H9 (cell line): Measurements from ENCODE around the gene KRT86. TPM values are rescaled to one million over a fixed set of nuclear protein-coding genes. Genes with fewer than 3 reads are reported as not detected.

Experiments
- DNase-seq: peaks from one replicate; pipeline ENCODE4 v3.0.0-alpha.2; 2017
- H2AFZ ChIP-seq: one replicate; pipeline ENCODE4 v1.6.1; 2013; ENCODE audit warnings: mild to moderate bottlenecking, low read length, control low read depth, moderate library complexity
- H2AK5ac ChIP-seq: 2 replicates; pipeline ENCODE4 v1.6.1; 2013; ENCODE audit warnings: low read length, control low read depth, mixed read lengths; ENCODE audit not compliant: insufficient read length
- H2BK120ac ChIP-seq: one replicate; pipeline ENCODE4 v1.6.1; 2013; ENCODE audit warnings: low read depth, mild to moderate bottlenecking, low read length, control low read depth, inconsistent platforms; ENCODE audit not compliant: poor library complexity, severe bottlenecking
- H2BK12ac ChIP-seq: 2 replicates; pipeline ENCODE4 v1.6.1; 2013; ENCODE audit warnings: low read length, control low read depth, mixed read lengths, low read depth; ENCODE audit not compliant: insufficient read length
- H2BK15ac ChIP-seq: 2 replicates; pipeline ENCODE4 v1.6.1; 2013; ENCODE audit warnings: low read depth, low read length, control low read depth
- H2BK20ac ChIP-seq: one replicate; pipeline ENCODE4 v1.6.1; 2013; ENCODE audit warnings: low read depth, mild to moderate bottlenecking, low read length, control low read depth, inconsistent platforms; ENCODE audit not compliant: poor library complexity, severe bottlenecking
- H2BK5ac ChIP-seq: 2 replicates; pipeline ENCODE4 v1.6.1; 2013; ENCODE audit warnings: low read length, control low read depth, mixed read lengths; ENCODE audit not compliant: insufficient read length
- H3K14ac ChIP-seq: 2 replicates; pipeline ENCODE4 v1.6.1; 2013; ENCODE audit warnings: low read length, control low read depth; ENCODE audit not compliant: insufficient read depth
- H3K18ac ChIP-seq: 2 replicates; pipeline ENCODE4 v1.6.1; 2013; ENCODE audit warnings: low read depth, mild to moderate bottlenecking, mixed read lengths, low read length, control low read depth; ENCODE audit not compliant: insufficient read length
- H3K23ac ChIP-seq: 2 replicates; pipeline ENCODE4 v1.6.1; 2013; ENCODE audit warnings: low read length, control low read depth, mixed read lengths, low read depth; ENCODE audit not compliant: insufficient read length
- H3K23me2 ChIP-seq: 2 replicates; pipeline ENCODE4 v1.6.1; 2013; ENCODE audit warnings: low read depth, mild to moderate bottlenecking, mixed read lengths, low read length, control low read depth; ENCODE audit not compliant: insufficient read length, poor library complexity, severe bottlenecking
- H3K27ac ChIP-seq: 2 replicates; pipeline ENCODE4 v1.5.1; 2013; ENCODE audit warnings: low read length, control low read depth, mixed read lengths, low read depth; ENCODE audit not compliant: insufficient read length
- H3K27me3 ChIP-seq: 2 replicates; pipeline ENCODE4 v1.6.1; 2013; ENCODE audit warnings: low read length, control low read depth, inconsistent platforms; ENCODE audit not compliant: insufficient read depth
- H3K4ac ChIP-seq: 2 replicates; pipeline ENCODE4 v1.6.1; 2013; ENCODE audit warnings: low read depth, mild to moderate bottlenecking, control low read depth, inconsistent platforms, low read length, moderate library complexity
- H3K4me1 ChIP-seq: 2 replicates; pipeline ENCODE4 v1.6.1; 2013; ENCODE audit warnings: low read length, control low read depth, inconsistent platforms; ENCODE audit not compliant: insufficient read depth
- H3K4me2 ChIP-seq: 2 replicates; pipeline ENCODE4 v1.6.1; 2013; ENCODE audit warnings: low read length, control low read depth, mixed read lengths; ENCODE audit not compliant: insufficient read length, insufficient read depth
- H3K56ac ChIP-seq: 2 replicates; pipeline ENCODE4 v1.6.1; 2013; ENCODE audit warnings: low read depth, mild to moderate bottlenecking, mixed read lengths, low read length, control low read depth; ENCODE audit not compliant: insufficient read length
- H3K79me1 ChIP-seq: 2 replicates; pipeline ENCODE4 v1.6.1; 2013; ENCODE audit warnings: low read depth, mild to moderate bottlenecking, moderate library complexity, low read length, control low read depth, inconsistent platforms; ENCODE audit not compliant: insufficient read depth, poor library complexity, severe bottlenecking
- H3K79me2 ChIP-seq: 2 replicates; pipeline ENCODE4 v1.6.1; 2013; ENCODE audit warnings: low read length, control low read depth, inconsistent platforms; ENCODE audit not compliant: insufficient read depth
- H3K9ac ChIP-seq: 2 replicates; pipeline ENCODE4 v1.6.1; 2013; ENCODE audit warnings: low read length, control low read depth, mixed read lengths; ENCODE audit not compliant: insufficient read length; ENCODE audit errors: extremely low read depth
- H3K9me3 ChIP-seq: one replicate; pipeline ENCODE4 v1.6.1; 2013; ENCODE audit warnings: low read depth, low read length, inconsistent platforms; ENCODE audit not compliant: control insufficient read depth
- H3T11ph ChIP-seq: one replicate; pipeline ENCODE4 v1.6.1; 2013; ENCODE audit warnings: mild to moderate bottlenecking, low read length, control low read depth, inconsistent platforms
- H4K20me1 ChIP-seq: one replicate; pipeline ENCODE4 v1.6.1; 2013; ENCODE audit not compliant: control insufficient read depth, insufficient read length, insufficient read depth
- H4K5ac ChIP-seq: 2 replicates; pipeline ENCODE4 v1.6.1; 2013; ENCODE audit warnings: low read depth, mild to moderate bottlenecking, mixed read lengths, low read length, control low read depth; ENCODE audit not compliant: insufficient read length
- H4K8ac ChIP-seq: replicated peaks from 2 replicates; pipeline ENCODE4 v1.6.1; 2013; ENCODE audit warnings: low read length, control low read depth, mixed read lengths, low read depth; ENCODE audit not compliant: insufficient read length
- H4K91ac ChIP-seq: 2 replicates; pipeline ENCODE4 v1.6.1; 2013; ENCODE audit warnings: low read depth, mild to moderate bottlenecking, moderate library complexity, mixed read lengths, low read length, control low read depth; ENCODE audit not compliant: insufficient read length
- H3K27ac Mint-ChIP-seq, 3 experiments: 2 replicates in 2 of 3; 3 replicates in 1 of 3; pipeline ENCODE4 v1.8.0; 2020 to 2021; ENCODE audit warnings: mixed read lengths in 3 of 3, mild to moderate bottlenecking in 1 of 3, moderate library complexity in 1 of 3
- H3K27me3 Mint-ChIP-seq: 2 replicates; pipeline ENCODE4 v1.8.0; 2021; ENCODE audit warnings: low read depth, mild to moderate bottlenecking, moderate library complexity, mixed read lengths
- H3K36me3 Mint-ChIP-seq, 3 experiments: 2 replicates in 2 of 3; 3 replicates in 1 of 3; pipeline ENCODE4 v1.8.0; 2020 to 2021; ENCODE audit warnings: low read depth in 3 of 3, mixed read lengths in 3 of 3; ENCODE audit not compliant: insufficient read depth in 1 of 3
- H3K4me1 Mint-ChIP-seq, 2 experiments: 2 replicates each; pipeline ENCODE4 v1.8.0; 2020; ENCODE audit warnings: mixed read lengths in 2 of 2
- H3K4me3 Mint-ChIP-seq, 2 experiments: 2 replicates in 1 of 2; 3 replicates in 1 of 2; pipeline ENCODE4 v1.8.0; 2020 to 2021; ENCODE audit warnings: mild to moderate bottlenecking in 2 of 2, mixed read lengths in 2 of 2, moderate library complexity in 1 of 2
- H3K9me3 Mint-ChIP-seq, 2 experiments: 2 replicates in 1 of 2; 3 replicates in 1 of 2; pipeline ENCODE4 v1.8.0; 2020; ENCODE audit warnings: mild to moderate bottlenecking in 2 of 2, mixed read lengths in 2 of 2, moderate library complexity in 1 of 2
- WGBS: extraction: QIAGEN DNeasy Blood & Tissue Kit; methylation state at CpG from one replicate; pipeline ENCODE4 v1.1.7; 2013; ENCODE audit warnings: missing lambda C conversion rate, low lambda C conversion rate, mixed read lengths; ENCODE audit not compliant: insufficient read length; ENCODE audit errors: extremely low coverage; 5-methylcytosine and 5-hydroxymethylcytosine counted together
- total RNA-seq: library from RNA; stranded (reverse); gene quantifications from 2 replicates; pipeline ENCODE4 v1.2.1, GENCODE V29; 2021
- TF ChIP-seq, protein P1 (sequence below): fragments of 200-600 bp; sonication (generic); conservative IDR thresholded peaks from 3 replicates; pipeline ENCODE4 v1.8.0; 2021; ENCODE audit warnings: antibody characterized with exemption, mild to moderate bottlenecking

Gene KRT86
- total RNA-seq, 1 experiment from 2014 or later = not detected

DNA sequence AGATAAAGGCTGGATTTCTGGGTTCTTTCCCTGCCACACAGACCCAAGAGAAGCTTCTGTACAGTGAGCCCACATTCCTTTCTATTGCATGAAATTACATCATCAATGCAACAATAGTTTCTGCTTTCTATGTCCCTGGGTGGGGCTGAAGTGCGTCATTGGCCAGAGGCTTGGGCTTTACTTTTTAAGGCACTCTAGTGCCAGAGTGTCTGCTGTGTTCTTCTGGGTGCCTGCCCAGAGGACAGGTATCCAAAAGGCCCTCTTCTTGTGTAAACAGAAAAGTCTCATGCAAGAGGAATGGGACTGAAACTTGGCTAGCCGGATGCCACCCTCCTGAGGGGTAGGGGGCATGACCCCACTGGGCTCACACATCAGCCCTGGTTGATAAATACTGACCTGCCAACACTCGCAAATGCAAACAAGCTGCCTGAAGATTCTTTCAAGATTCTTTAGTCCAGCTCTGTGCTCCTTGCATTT is 5.9 kb downstream of the KRT86 start:
- Mint-ChIP-seq H3K27me3 (peaks cover 46% of the 10 kb centered on the region), H3K4me3 (no peak overlapping the region), H3K9me3 (no peaks in the 10 kb centered on the region), H3K27ac (no peak overlapping the region), H3K4me1 (peaks cover 8 to 10% of the 10 kb centered on the region in 2 experiments), H3K36me3 (no peaks in the 10 kb centered on the region)
- no peak overlapping the region for H3K23ac ChIP-seq
- peaks cover 5% of the 10 kb centered on the region for H3K23me2 ChIP-seq
- no peak overlapping the region for H2AFZ ChIP-seq
- no peaks in the 10 kb centered on the region for H3K79me1 ChIP-seq
- peaks cover 2% of the 10 kb centered on the region for H3K27me3 ChIP-seq
- no peak overlapping the region for H4K5ac ChIP-seq
- DNase-seq = no peak
- no peaks in the 10 kb centered on the region for H3K4me1 ChIP-seq
- H3K79me2 ChIP-seq = no peaks in the 10 kb centered on the region
- H2BK5ac ChIP-seq = no peak overlapping the region
- H2AK5ac ChIP-seq = no peak overlapping the region
- no peak overlapping the region for H3K14ac ChIP-seq
- no peak overlapping the region for H3T11ph ChIP-seq
- no CpG with 5 or more reads among the region's 3 CpGs for WGBS
- H4K8ac ChIP-seq = no peak overlapping the region
- no peak overlapping the region for H3K18ac ChIP-seq
- H3K9ac ChIP-seq = no peak overlapping the region
- TF ChIP-seq, protein P1, sequence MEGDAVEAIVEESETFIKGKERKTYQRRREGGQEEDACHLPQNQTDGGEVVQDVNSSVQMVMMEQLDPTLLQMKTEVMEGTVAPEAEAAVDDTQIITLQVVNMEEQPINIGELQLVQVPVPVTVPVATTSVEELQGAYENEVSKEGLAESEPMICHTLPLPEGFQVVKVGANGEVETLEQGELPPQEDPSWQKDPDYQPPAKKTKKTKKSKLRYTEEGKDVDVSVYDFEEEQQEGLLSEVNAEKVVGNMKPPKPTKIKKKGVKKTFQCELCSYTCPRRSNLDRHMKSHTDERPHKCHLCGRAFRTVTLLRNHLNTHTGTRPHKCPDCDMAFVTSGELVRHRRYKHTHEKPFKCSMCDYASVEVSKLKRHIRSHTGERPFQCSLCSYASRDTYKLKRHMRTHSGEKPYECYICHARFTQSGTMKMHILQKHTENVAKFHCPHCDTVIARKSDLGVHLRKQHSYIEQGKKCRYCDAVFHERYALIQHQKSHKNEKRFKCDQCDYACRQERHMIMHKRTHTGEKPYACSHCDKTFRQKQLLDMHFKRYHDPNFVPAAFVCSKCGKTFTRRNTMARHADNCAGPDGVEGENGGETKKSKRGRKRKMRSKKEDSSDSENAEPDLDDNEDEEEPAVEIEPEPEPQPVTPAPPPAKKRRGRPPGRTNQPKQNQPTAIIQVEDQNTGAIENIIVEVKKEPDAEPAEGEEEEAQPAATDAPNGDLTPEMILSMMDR = no peak
- no peak overlapping the region for H3K4ac ChIP-seq
- H2BK15ac ChIP-seq = no peak overlapping the region
- no peak overlapping the region for H2BK120ac ChIP-seq
- H3K56ac ChIP-seq = no peak overlapping the region
- no peak overlapping the region for H2BK12ac ChIP-seq
- H4K91ac ChIP-seq = no peak overlapping the region
- H3K9me3 ChIP-seq = no peaks in the 10 kb centered on the region
- H4K20me1 ChIP-seq = no peaks in the 10 kb centered on the region
- H3K27ac ChIP-seq = no peak overlapping the region
- no peak overlapping the region for H3K4me2 ChIP-seq
- no peak overlapping the region for H2BK20ac ChIP-seq
